Jurkat, Clone E6-1 (cell line): ENCODE results near the gene AUTS2.

Experiments used
- DNase-seq: peaks from one replicate; pipeline ENCODE4 v3.0.0-alpha.2; 2011; ENCODE audit warnings: low read depth, low spot score
- H3K4me3 ChIP-seq: 2 replicates; pipeline ENCODE4 v1.5.1; 2011; ENCODE audit warnings: mild to moderate bottlenecking, low read length, control low read depth, moderate library complexity

AUTS2 gene

DNA sequence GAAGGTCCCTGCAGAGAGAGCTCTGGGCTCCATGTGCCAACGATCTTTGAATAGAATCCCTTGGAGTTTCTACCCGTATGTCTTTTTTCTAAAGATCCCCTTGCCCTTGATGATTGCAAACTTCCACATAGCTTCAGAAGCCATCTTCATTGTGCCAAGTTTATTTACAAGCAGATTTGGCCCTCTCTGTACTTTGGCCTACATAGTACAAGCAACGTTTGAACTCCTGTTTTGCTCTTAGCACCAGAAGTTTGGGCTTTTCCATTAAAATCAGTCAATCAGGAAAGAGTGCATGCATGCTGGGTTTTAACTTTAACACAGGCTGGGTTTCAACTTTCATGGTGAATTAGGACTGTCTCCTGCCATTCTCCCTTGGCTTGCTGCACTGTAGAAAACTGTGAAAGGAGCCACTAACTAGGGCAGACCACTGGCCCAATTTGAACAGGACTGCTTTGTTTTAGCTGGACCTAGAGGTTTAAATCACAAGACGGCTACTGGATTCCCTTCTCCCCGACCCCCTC is 976.1 kb downstream of the AUTS2 start:
- no peak overlapping the region for H3K4me3 ChIP-seq

DNA sequence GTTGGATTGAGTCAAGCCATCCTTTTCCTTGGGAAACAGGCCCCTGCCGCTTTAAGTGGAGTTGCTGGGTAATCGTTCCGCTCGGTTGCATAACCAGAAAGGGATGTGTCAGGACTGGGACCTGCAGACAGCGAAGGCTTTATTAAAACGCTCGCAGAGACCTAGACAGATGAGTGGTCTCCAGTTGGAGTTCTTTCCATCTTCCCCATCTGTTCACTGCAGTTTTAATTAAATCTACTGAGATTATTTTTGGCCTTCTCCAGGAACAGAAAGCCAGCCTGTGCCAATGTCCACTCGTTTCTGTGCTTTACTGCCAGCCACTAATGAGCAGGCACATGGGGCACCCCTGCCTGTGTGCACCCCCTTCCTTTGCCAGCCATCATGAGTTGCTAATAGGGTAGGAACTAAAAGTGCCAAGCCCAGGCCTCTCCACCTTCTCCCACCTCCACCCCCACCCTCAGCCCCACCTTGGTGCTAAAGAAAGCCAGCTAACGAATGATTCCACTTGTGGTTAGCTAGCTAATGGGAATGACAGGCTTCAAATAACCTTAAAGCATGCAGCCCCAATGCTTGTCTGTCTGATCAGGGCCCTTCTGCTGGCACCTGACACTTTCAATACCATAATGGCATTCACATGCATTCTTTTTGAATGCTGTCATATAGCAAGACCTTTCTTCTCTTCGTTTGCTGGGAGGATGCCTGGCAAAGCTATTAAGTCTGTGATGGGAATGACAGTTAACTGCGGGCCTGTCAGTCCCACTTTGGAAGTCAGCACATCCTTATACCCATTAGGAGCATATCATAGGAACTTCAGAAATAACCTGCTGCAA is 976.9 kb downstream of the AUTS2 start:
- no peak for DNase-seq
- no peak overlapping the region for H3K4me3 ChIP-seq

More for the DNA sequence above, 976.1 kb downstream of the AUTS2 start:
- DNase-seq: no peak

DNA sequence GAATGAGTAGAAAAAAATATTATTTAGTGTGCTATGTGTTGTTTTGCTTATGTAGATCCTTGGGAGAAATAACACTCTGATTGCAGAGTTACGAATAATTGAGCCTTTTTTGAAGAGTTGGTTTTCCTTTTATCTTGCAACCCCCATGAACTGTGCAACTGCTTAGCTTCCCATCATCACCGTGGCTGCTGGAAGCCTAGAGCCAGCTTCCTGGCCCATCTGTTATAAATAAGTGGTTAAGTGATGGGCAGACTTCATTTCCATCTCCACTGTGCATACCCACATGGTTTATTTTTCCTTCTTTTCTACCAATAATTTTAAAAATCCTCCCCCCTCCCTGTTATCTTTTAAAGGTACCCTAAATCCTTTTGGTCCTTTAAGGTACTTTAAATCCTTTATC is 978.8 kb downstream of the AUTS2 start:
- H3K4me3 ChIP-seq: no peak overlapping the region
- no peak for DNase-seq

DNA sequence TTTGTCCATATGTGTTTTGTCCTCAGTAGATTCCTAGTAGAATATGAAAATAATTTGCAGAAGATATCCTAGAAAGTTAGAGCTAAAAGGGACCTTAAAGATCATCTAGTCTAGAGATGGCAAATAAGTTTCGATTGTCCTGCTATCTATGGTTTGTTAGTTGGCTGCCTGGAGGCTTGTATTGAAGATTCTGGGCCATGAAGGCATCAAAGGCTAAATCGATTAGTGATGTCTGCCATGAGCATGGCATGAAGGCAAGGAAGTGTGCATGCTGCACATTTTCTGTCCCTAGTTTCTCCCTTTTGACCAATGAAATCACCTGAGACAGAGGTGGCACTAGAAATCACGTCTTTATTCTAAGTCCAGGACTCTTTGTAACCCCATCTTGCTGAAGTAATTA is 979.9 kb downstream of the AUTS2 start:
- DNase-seq: no peak
- no peak overlapping the region for H3K4me3 ChIP-seq

DNA sequence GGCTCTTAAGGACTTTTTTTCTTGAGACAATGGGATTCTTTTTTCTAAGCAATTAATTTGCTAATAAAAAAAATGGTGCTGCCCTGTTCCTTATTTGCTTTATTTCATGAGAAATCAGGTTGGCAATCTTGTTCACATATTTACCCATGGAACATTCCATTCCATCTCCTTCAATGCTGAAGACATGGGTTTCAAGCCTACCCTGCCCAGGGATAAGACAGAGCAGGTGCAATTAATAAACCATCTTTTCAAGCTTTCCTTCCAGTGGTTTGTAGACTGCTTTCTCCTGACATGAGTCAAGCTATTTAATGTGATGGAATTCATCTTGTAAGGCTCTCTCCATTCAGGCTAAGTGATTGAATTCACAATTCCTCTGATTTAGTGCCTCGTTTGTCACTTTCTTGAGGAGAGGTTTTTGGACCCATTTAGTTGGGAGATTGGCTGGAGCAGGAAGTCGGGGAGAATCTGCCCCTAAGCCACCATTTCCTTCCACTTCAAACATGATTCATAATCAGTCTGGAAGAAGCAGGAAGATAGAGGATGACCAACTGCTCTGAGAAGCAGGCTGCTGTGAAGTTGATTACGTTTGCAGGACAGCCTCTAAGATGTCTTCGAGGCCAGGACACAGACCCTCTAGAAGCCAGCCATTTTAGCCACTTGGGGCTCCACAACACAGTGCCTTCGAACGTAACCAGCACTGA is 981.3 kb downstream of the AUTS2 start:
- DNase-seq: no peak
- no peak overlapping the region for H3K4me3 ChIP-seq

DNA sequence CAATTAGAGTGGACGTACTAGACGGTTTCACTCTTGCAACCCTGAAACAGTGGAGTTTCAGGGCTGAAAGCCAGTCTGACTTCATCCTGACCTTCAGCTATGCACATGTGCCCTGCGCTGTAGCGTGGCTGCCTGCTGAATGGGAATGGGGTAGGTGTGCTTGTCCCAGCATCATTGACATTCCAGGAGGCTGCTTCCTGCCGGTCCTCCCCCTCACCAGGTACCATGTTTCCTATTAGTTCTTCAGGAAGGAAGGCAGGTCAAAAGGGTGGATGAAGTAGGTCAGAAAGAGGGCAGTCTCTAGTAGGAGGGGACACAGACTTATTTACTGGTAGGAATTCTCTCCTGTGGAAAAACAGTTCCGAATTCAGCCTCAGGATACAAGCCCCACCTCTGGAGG is 981.9 kb downstream of the AUTS2 start:
- no peak overlapping the region for H3K4me3 ChIP-seq
- DNase-seq: no peak

DNA sequence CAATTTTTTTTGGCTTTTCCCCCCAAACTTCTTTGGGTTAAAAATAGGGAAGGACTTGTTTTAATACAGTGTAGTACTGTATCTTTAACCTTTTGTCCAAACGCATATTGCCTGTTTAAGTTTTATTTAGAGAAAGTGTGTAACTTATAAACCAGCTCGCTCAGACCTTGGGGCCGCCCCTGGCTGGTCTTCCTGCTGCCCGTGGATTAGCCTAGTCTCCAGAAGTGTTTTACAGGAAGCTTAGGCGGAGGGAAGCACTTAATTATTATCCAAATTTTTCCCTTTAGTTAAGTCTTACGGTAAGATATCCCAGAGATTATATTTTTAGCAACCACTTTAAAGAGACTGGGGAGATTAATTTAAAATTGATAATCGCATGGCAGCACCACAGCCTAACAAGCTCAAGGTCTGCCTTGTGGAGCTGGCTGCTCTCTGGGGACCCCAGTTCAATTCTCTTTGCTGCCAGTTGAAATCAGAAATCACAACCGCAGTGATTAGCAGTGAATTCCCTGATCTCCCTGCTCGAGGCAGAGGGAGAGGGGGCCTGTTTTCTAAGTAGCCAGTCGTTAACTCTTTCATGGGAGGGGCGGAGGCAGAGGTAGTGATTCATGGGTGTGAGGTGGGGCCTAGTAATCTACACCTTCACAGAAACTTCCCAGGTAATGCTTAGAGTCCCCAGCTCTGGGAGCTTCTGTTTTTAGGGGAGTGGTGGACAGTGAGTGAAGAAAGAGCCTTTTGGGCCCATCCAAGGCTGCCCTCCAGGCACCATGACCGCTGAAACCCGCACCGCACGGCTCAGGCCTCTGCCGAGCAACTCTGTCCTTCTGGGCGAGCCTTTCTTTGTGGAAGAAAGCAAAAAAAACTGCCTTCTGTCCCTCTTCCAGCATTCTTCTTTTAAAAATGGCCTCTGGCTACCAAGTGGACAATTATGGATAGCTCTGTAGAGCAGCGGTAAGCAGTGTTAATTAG is 984.9 kb downstream of the AUTS2 start:
- DNase-seq: no peak
- no peak overlapping the region for H3K4me3 ChIP-seq

DNA sequence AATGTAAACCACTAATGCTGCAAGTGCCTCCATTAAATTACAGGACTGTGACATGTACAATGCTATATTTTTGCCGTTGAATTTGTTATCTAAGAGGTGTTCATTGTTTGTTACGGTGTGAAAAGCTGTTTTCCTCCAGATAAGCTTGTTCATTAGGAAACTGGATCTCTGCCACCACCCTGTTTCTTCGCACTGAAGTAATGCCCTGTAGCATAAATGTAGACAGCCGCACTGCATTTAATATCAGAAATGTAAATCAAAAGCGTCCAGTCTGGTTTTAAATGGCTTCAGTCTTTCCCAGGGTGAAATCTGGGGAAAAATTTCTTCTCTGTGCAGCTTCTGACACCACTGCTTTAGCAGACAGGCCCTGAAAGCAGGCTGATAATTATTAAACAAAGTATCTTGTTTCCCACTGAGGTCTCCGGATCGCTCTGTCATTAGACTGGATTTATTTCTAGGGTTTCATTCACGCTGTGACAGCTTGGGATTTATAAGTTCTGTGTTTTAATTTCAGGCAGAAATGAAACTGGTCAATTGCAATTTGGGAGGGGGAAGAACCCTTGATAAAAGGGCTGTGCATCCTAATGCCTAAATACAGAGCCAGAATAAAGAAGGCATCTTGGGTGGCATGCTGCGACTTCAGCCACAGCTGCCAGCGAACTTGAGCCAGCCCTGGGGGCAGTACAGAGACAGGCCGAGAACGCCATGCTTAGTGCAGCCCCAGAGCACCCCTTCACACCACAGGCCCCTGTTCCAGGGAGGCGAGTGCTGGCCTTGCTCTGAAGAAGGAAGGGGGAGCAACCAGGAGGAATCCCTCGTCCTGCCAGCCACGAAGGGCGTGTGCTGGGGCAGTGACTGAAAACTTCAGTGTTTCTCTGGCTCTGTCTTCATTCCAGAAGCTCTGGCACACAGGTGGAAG is 985.9 kb downstream of the AUTS2 start:
- DNase-seq: no peak
- no peak overlapping the region for H3K4me3 ChIP-seq

DNA sequence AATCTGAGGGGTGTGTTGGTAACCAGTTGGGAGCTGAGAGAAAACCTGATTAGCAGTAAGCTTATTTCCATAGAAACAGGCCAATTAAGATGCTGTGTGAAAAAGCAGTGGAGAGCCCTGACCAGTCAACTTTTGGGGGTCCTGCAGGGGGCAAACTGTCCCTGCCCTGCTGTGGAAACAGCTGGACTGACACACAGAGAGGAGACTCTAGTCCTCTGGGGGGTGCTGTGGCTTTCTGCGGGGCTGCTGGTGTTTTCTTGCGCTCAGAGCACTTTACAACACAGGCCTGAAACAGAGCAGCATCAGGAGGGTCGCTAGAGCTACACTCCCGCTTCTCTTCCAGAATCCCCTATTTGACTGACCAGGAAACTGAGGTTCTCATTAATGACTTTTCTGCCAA is 986.8 kb downstream of the AUTS2 start:
- no peak for DNase-seq
- no peak overlapping the region for H3K4me3 ChIP-seq

DNA sequence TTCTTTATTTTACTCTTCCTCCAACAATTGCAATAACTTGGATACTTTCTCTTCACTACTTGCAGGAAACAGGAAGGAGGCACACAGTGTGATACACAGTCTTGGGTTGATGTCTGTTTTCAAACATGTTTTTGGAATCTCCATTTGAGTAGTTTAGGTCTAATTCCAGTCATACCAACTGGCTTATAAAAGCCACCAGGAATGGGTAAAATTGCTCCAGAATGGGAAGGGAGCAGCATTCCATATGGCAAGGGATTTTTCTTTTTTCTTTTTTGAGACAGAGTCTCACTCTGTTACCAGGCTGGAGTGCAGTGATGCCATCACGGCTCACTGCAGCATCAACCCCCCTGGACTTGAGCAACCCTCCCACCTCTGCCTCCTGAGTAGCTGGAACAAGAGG is 988.5 kb downstream of the AUTS2 start:
- no peak for DNase-seq
- no peak overlapping the region for H3K4me3 ChIP-seq

DNA sequence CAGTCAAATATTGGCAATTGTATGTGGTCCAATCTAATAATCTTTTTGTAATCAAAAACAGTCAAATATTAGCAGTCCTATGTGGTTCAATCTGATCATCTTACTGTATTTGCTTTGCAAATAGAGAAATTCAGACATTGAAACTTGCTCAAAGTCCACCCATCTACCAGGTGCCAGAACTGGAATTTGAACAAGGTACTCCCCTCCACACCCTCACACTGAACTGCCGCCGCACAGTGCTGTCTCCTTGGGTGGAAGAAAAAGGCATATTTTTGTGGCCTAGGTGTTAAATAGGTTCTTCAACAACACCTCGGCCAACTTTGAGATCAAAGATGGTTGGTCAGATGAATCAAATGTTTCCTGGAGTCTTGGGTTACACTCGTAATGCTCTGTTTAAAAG is 989.5 kb downstream of the AUTS2 start:
- no peak for DNase-seq
- no peak overlapping the region for H3K4me3 ChIP-seq

DNA sequence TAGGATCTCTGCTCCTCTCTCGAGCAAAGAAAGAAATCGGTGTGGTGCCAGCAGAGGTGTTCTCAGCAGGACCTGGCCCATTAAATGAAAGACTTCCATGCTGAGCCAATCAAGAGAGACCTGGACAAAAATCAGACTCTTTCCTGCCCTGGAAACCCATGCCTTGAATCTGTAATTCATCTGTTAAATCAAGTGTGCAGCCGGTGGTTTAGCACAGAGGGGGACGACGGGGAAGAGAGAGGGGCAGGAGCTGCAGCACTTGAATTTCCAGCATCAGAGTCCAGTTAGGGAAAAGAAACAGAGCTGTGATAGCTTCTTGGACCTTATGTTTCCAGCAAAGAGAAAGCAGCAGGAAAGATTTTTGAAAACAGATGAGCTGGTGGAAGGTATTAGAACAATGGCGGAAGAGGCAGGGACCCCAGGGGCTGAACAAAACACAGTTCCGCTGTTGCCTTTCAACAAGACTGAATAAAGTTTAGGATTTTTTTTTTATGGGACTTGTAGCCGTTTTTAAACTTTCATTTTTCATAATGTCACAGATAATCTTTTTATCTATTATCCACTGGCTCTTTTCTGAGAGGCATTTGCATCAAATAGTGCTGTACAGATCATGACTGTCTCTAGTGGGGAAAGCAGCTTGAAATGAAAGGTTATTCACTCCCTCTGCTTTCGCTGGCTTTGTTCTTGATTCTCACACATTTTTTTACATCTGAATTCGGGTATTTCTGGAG is 990.1 kb downstream of the AUTS2 start:
- no peak for DNase-seq
- H3K4me3 ChIP-seq: no peak overlapping the region

DNA sequence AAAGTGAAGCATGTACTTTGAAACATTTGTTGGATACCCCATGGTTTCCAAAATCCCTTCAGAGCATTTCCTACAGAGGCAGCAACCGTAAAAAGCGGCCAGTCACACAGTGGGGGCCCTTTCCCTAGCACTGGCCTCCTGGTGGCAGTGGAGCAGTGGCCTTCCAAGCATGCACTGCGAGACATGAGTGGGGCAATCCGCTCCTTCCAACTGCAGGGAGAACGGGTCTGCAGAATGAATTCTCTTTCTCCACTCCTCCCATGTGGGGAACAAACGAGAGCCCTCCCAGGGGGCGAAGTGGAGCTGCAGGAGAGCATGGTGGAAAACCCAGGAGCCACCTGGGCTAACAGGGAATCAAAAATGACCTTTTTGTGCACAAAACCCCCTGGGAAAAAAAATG is 990.7 kb downstream of the AUTS2 start:
- no peak for DNase-seq
- H3K4me3 ChIP-seq: no peak overlapping the region

DNA sequence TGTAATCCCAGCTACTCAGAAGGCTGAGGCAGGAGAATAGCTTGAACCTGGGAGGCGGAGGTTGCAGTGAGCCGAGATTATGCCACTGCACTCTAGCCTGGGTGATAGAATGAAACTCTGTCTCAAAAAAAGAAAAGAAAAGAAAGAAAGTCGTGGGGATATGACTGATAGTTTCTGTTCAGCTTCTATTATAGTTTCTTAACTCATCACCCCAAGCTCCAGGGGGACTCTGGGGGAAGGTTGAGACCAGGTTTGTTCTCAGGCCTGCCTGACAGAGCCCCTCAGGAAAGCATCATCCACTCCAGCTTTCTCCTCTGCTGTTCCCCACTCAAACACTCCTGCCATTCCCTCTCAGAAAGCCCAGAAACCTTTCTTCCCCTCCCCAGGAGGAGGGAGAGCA is 991.3 kb downstream of the AUTS2 start:
- no peak overlapping the region for H3K4me3 ChIP-seq
- DNase-seq: no peak

DNA sequence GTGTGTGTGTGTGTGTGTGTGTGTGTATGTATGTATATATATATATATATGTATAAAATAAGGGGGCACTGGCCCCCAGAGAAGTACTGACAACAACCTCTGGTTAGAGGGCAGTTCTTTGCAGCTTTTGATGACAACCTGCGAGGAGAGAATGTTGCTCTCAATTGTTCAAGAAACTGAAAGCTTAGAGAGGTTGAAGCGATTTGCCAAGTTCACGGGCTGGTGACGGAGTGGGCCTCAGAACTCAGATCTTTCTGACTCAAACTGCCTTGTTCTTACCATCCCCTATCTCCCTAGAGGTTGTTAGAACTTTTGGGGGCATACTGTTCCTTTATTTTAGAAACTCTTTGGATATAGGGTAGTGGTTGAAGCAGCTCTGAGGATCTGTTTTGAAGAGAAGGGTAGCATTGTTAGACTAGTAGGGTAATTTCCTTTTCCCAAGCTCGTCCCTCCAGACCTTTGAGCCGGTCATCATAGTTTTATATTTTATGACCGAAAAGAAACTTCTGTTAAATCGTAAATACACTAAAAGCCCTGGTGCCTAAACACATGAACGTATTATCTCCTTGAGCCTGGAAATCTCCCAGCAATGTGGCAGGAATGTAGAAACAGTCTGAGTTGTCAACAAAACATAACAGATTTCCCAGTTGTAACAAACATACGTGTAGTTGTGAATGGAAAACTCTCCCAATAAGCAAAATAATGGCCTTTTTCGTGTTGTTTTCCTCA is 992.0 kb downstream of the AUTS2 start:
- H3K4me3 ChIP-seq: no peak overlapping the region
- no peak for DNase-seq

DNA sequence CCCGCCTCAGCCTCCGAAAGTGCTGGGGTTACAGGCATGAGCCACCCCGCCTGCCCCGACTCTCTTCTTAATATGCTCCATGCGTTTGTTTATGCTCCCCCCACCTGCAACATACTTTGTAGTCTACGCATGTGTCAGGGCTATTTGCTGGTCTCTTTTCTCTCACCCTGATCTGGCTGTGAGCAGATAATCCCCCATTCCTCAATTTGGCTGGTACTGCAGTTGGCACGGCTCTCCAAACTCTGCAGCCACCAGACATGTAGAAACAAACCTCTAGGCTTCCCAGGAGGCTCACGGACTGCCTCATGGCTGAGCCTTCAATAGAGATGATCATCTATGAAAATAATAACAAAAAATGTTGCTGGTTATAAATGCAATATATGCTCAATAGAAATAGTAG is 993.4 kb downstream of the AUTS2 start:
- no peak overlapping the region for H3K4me3 ChIP-seq
- DNase-seq: no peak

DNA sequence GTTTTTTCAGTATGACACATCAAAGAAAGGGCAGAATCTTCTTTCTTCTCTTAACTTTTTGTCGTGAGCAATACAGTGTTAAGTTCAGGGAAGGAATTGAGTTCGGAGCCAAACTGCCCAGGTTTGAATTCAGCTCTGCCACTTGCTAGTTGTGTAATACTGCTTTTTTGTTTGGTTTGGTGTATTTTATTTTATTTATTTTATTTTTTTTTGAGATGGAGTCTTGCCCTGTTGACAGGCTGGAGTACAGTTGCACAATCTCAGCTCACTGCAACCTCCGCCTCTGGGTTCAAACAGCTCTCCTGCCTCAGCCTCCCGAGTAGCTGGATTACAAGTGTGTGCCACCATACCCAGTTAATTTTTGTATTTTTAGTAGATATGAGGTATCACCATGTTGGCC is 993.9 kb downstream of the AUTS2 start:
- no peak overlapping the region for H3K4me3 ChIP-seq
- DNase-seq: no peak
